GM12878 (cell line): ENCODE measurements around the gene KAZN. TPM values are rescaled to one million over a fixed set of nuclear protein-coding genes. Genes with fewer than 3 reads are reported as not detected.

Source experiments
- ATAC-seq: fragments of 200-7000 bp; cut with Tn5 transposase; 3 replicates; pipeline ENCODE4 v1.9.1; 2020; ENCODE audit warnings: mild to moderate bottlenecking, moderate library complexity
- BruUV-seq: library from RNA; stranded (reverse); fragments of 400-500 nt; replicated peaks from 2 replicates; lab custom pipeline; 2021; lab: Mats Ljungman, UMichigan
- CTCF ChIA-PET: fragments of 300-600 bp; sonication (Branson Sonifier 250); formaldehyde crosslinking; extraction: SDS; loops from one replicate; lab custom pipeline; 2021; ENCODE audit warnings: inconsistent platforms; lab: Yijun Ruan, JAX
- POLR2A ChIA-PET: fragments of 350-600 bp; formaldehyde crosslinking; extraction: SDS; loops from one replicate; lab custom pipeline; 2021; ENCODE audit warnings: inconsistent platforms; lab: Charles Lee
- RAD21 ChIA-PET: fragments of 300-600 bp; sonication (Branson Sonifier 250); formaldehyde crosslinking; loops from one replicate; lab custom pipeline; 2023; ENCODE audit warnings: antibody characterized with exemption; ENCODE audit not compliant: unreplicated experiment; lab: Charles Lee
- SMC1A ChIA-PET: fragments of 300-600 bp; sonication (Branson Sonifier 250); formaldehyde crosslinking; loops from one replicate; lab custom pipeline; 2023; ENCODE audit not compliant: unreplicated experiment, uncharacterized antibody; lab: Charles Lee
- DNase-seq: peaks from one replicate; pipeline ENCODE4 v3.0.0-alpha.2; 2011; ENCODE audit warnings: low read depth, low spot score
- FAIRE-seq: peaks from 3 replicates; lab custom pipeline; 2011; peaks lifted over from hg19 to GRCh38; lab: Jason Lieb, UNC
- H2AFZ ChIP-seq: 2 replicates; pipeline ENCODE4 v1.6.0; 2011; ENCODE audit warnings: low read depth, low read length, control low read depth; ENCODE audit not compliant: control insufficient read depth
- H3K27ac ChIP-seq: 2 replicates; pipeline ENCODE4 v1.5.1; 2011; ENCODE audit warnings: control low read depth; ENCODE audit not compliant: control insufficient read depth, insufficient read depth
- H3K27me3 ChIP-seq, 2 experiments: replicated peaks in 1 of 2; 2 replicates each; pipeline versions ENCODE4 v1.6.0 to v1.6.1; 2011; ENCODE audit warnings: low read length in 1 of 2; ENCODE audit not compliant: control insufficient read depth in 2 of 2, insufficient read depth in 2 of 2
- H3K36me3 ChIP-seq, 2 experiments: 2 replicates each; pipeline ENCODE4 v1.5.1; 2011; ENCODE audit warnings: low read length in 1 of 2; ENCODE audit not compliant: control insufficient read depth in 2 of 2, insufficient read depth in 2 of 2
- H3K4me1 ChIP-seq: 2 replicates; pipeline ENCODE4 v1.6.1; 2011; ENCODE audit warnings: mild to moderate bottlenecking, low read length, moderate library complexity, mixed read lengths; ENCODE audit not compliant: control insufficient read depth, insufficient read depth
- H3K4me2 ChIP-seq: 2 replicates; pipeline ENCODE4 v1.6.0; 2011; ENCODE audit warnings: control low read depth; ENCODE audit not compliant: control insufficient read depth, insufficient read depth
- H3K4me3 ChIP-seq: fragments of 200-600 bp; sonication (generic); 2 replicates; pipeline ENCODE4 v1.5.1; 2016
- H3K79me2 ChIP-seq: 2 replicates; pipeline ENCODE4 v1.6.0; 2011; ENCODE audit warnings: low read length; ENCODE audit not compliant: control insufficient read depth, insufficient read depth
- H3K9ac ChIP-seq: 2 replicates; pipeline ENCODE4 v1.8.0; 2011; ENCODE audit warnings: low read length, control low read depth, mixed read lengths; ENCODE audit not compliant: control insufficient read depth, insufficient read depth
- H3K9me3 ChIP-seq: replicated peaks from 3 replicates; pipeline ENCODE4 v1.5.1; 2011; ENCODE audit warnings: mild to moderate bottlenecking, low read length; ENCODE audit not compliant: control insufficient read depth, insufficient read depth
- H4K20me1 ChIP-seq: 2 replicates; pipeline ENCODE4 v1.6.0; 2011; ENCODE audit not compliant: control insufficient read depth, insufficient read depth
- BHLHE40 ChIP-seq, 2 experiments: fragments of 450-650 bp in 1 of 2; IDR thresholded peaks; 2 replicates each; pipeline ENCODE4 v1.6.1; 2011 to 2017; ENCODE audit warnings: low read depth in 2 of 2, borderline replicate concordance in 1 of 2, improper control_type of control experiment in 1 of 2, low read length in 1 of 2, mild to moderate bottlenecking in 1 of 2
- CEBPZ ChIP-seq: fragments of 150-350 bp; IDR thresholded peaks from 2 replicates; pipeline ENCODE4 v1.6.1; 2016; ENCODE audit warnings: low read depth, low read length
- CHD4 ChIP-seq: fragments of 200-600 bp; sonication (generic); IDR thresholded peaks from 2 replicates; pipeline ENCODE4 v1.6.1; 2016; ENCODE audit warnings: mild to moderate bottlenecking
- ETV6 ChIP-seq, 2 experiments: fragments of 450-650 bp in 1 of 2; IDR thresholded peaks in 1 of 2; conservative IDR thresholded peaks in 1 of 2; 2 replicates each; pipeline ENCODE4 v1.6.1; 2014; ENCODE audit warnings: antibody characterized with exemption in 1 of 2, borderline replicate concordance in 1 of 2, low read depth in 1 of 2, mild to moderate bottlenecking in 1 of 2, moderate library complexity in 1 of 2
- IKZF1 ChIP-seq: fragments of 450-650 bp; conservative IDR thresholded peaks from 2 replicates; pipeline ENCODE4 v1.6.1; 2017; ENCODE audit warnings: antibody characterized with exemption, mild to moderate bottlenecking
- NR2C2 ChIP-seq: IDR thresholded peaks from 2 replicates; pipeline ENCODE4 v1.6.1; 2011; ENCODE audit warnings: borderline replicate concordance, low read depth; ENCODE audit not compliant: control insufficient read depth, insufficient read length
- NR2F1 ChIP-seq: fragments of 450-650 bp; conservative IDR thresholded peaks from 2 replicates; pipeline ENCODE4 v1.6.1; 2017; ENCODE audit warnings: mild to moderate bottlenecking
- PKNOX1 ChIP-seq: fragments of 450-650 bp; IDR thresholded peaks from 2 replicates; pipeline ENCODE4 v1.6.1; 2016; ENCODE audit warnings: mild to moderate bottlenecking
- RAD21 ChIP-seq: IDR thresholded peaks from 2 replicates; pipeline ENCODE4 v1.6.1; 2011; ENCODE audit warnings: mild to moderate bottlenecking, low read depth, low read length, moderate library complexity; ENCODE audit not compliant: insufficient read depth
- RBBP5 ChIP-seq: fragments of 200-600 bp; sonication (generic); conservative IDR thresholded peaks from 2 replicates; pipeline ENCODE4 v1.6.1; 2016
- ZNF217 ChIP-seq: fragments of 450-650 bp; IDR thresholded peaks from 2 replicates; pipeline ENCODE4 v1.6.1; 2017; ENCODE audit warnings: antibody characterized with exemption, mild to moderate bottlenecking
- ZNF687 ChIP-seq: fragments of 450-650 bp; IDR thresholded peaks from 2 replicates; pipeline ENCODE4 v1.6.1; 2017; ENCODE audit warnings: mild to moderate bottlenecking, moderate library complexity
- WGBS: methylation state at CpG from one replicate; pipeline ENCODE4 v1.1.6; 2016; ENCODE audit warnings: low lambda C conversion rate; ENCODE audit not compliant: insufficient replicate concordance, insufficient coverage; ENCODE audit errors: missing lambda C conversion rate; 5-methylcytosine and 5-hydroxymethylcytosine counted together
- in situ Hi-C: fragments of 300-500 bp; cut with MboI; formaldehyde crosslinking; loops from 9 replicates; pipeline ENCODE4 v1.14.3; 2018; ENCODE audit warnings: mixed read lengths
- intact Hi-C: fragments of 100-400 bp; cut with micrococcal nuclease; formaldehyde crosslinking; loops from one replicate; pipeline ENCODE4 v1.14.2; 2022; ENCODE audit not compliant: unreplicated experiment
- polyA plus RNA-seq, 11 experiments: library from polyadenylated mRNA; depleted of rRNA in 4 of 11; unstranded in 6 of 11; stranded (reverse) in 5 of 11; fragments of >200 nt; fragmentation: Nextera tagmentation in 4 of 11; fragmentation: Illumina TruSeq in 1 of 11; extraction: Ambion mirVana in 4 of 11; extraction: Trizol in 1 of 11; gene quantifications; 1 replicate in 1 of 11; 2 replicates in 10 of 11; pipeline versions ENCODE4 v1.2.1 to v1.2.3, GENCODE V29; 2011 to 2016; ENCODE audit warnings: inconsistent platforms in 2 of 11, missing spikeins in 2 of 11, low read depth in 1 of 11
- total RNA-seq, 4 experiments: library from RNA; depleted of rRNA in 3 of 4; stranded (reverse); fragments of >200 nt in 3 of 4; fragmentation: Illumina TruSeq in 1 of 4; extraction: Trizol in 1 of 4; gene quantifications; 2 replicates each; pipeline versions ENCODE4 v1.2.1 to v1.2.3, GENCODE V29; 2013 to 2021

Gene KAZN
- total and polyA plus RNA-seq, 10 of the 15 experiments (the other 5 are each of a cell fraction or from before 2014, with no cell fraction given): 0.72 to 4.0 (median 1.2) TPM

GRCh38 chr1:14599183-14599791, 802 bp downstream of the KAZN start:
- CTCF ChIA-PET: interaction anchor here (0.6 to 1.3 kb wide), 4 partner anchors 8 to 871 kb away, joined by 3 to 4 read pairs (median 3); no protein-coding TSS in a partner anchor
- Histone ChIP-seq H3K27ac (no peak overlapping the region), H4K20me1 (no peaks in the 10 kb centered on the region), H3K36me3 (no peaks in the 10 kb centered on the region), H3K4me3 (peak overlapping the region; percentile 49), H3K79me2 (no peaks in the 10 kb centered on the region), H3K9ac (no peak overlapping the region), H3K9me3 (no peaks in the 10 kb centered on the region), H2AFZ (no peak overlapping the region), H3K27me3 (peaks cover 0 to 2% of the 10 kb centered on the region in 2 experiments; a peak in 3 of 4 replicates), H3K4me1 (peaks cover 11% of the 10 kb centered on the region), H3K4me2 (peak overlapping the region; percentile 62)
- SMC1A ChIA-PET: interaction anchor here (1.1 to 2.1 kb wide), 4 partner anchors 12 to 333 kb away, joined by 3 to 8 read pairs (median 4); no protein-coding TSS in a partner anchor
- RAD21 ChIA-PET: interaction anchor here (1.1 to 2.1 kb wide), 6 partner anchors 25 to 141 kb away, joined by 4 to 7 read pairs (median 5); no protein-coding TSS in a partner anchor
- FAIRE-seq (no peak), ATAC-seq (peak; percentile 74), DNase-seq (no peak)
- in situ Hi-C loops: no loop called here
- BruUV-seq: no TSS peak
- intact Hi-C loops: loop anchor here (2.0 kb wide), 1 partner anchor 134 kb away; no protein-coding TSS in a partner anchor
- POLR2A ChIA-PET: interaction anchor here (0.7 to 0.8 kb wide), 3 partner anchors 77 to 142 kb away, joined by 3 read pairs; no protein-coding TSS in a partner anchor
- 0 out of 4 replicates have a peak, but pooled peaks of 1 of the 2 experiments have one; percentile 20 for TF ChIP-seq ETV6 (conservative IDR thresholded peaks at IDR 0.05 in 1 of 2, IDR thresholded peaks at IDR 0.05 in 1 of 2; ENCODE audit: borderline replicate concordance in 1 of 2, low read depth in 1 of 2)
- no peak for TF ChIP-seq CHD4
- no peak for TF ChIP-seq RBBP5
- TF ChIP-seq BHLHE40 (IDR thresholded peaks at IDR 0.05; ENCODE audit: borderline replicate concordance in 1 of 2, low read depth in 2 of 2, low read length in 1 of 2): peak in 1 of 2 experiments; percentile 8; a peak in 1 of 4 replicates
- no peak for TF ChIP-seq NR2C2
- peak; percentile 12; the same call in 1 of the 2 replicates for TF ChIP-seq IKZF1
- no peak for TF ChIP-seq CEBPZ
- 0 out of 2 replicates have a peak, but pooled peaks have one; percentile 20 for TF ChIP-seq PKNOX1
- no peak for TF ChIP-seq ZNF217
- TF ChIP-seq RAD21: no peak
- no peak for TF ChIP-seq ZNF687
- peak; percentile 39 for TF ChIP-seq NR2F1
- WGBS: 6% methylated on average over 26 of the region's 43 CpGs
